Naive thymus-derived CD8-positive, alpha-beta T cell (primary cell): ENCODE results near the gene XRRA1. TPM values are rescaled to one million over a fixed set of nuclear protein-coding genes. Genes with fewer than 3 reads are reported as not detected.

Experiments used
- ATAC-seq, 2 donors: fragments of 150-1000 bp; cut with Tn5 transposase in 1 of 2; sonication (Bioruptor Pico), chemical (Tn5 transposase) in 1 of 2; 1 replicate in 1 of 2; 2 replicates in 1 of 2; pipeline ENCODE4 v1.10.0; 2021; ENCODE audit warnings: mild to moderate bottlenecking in 2 of 2, moderate library complexity in 2 of 2
- POLR2A ChIA-PET: fragments of 350-600 bp; sonication (Branson Sonifier 250); formaldehyde crosslinking; loops from one replicate; lab custom pipeline; 2021; ENCODE audit warnings: antibody characterized with exemption; lab: Charles Lee
- DNase-seq, 10 donors: peaks; one replicate each; pipeline versions ENCODE4 v3.0.0 to v3.0.0-alpha.2; 2020 to 2022
- H3K27ac Mint-ChIP-seq, 10 donors: one replicate each; pipeline ENCODE4 v1.8.0; 2020 to 2022; ENCODE audit warnings: mild to moderate bottlenecking in 10 of 10, mixed read lengths in 10 of 10, moderate library complexity in 4 of 10, inconsistent platforms in 1 of 10
- H3K27me3 Mint-ChIP-seq, 5 donors: one replicate each; pipeline ENCODE4 v1.8.0; 2021 to 2022; ENCODE audit warnings: mixed read lengths in 5 of 5
- H3K36me3 Mint-ChIP-seq, 3 donors: one replicate each; pipeline ENCODE4 v1.8.0; 2020 to 2022; ENCODE audit warnings: mixed read lengths in 3 of 3, mild to moderate bottlenecking in 2 of 3, inconsistent platforms in 1 of 3
- H3K4me1 Mint-ChIP-seq, 4 donors: one replicate each; pipeline ENCODE4 v1.8.0; 2021 to 2022; ENCODE audit warnings: mixed read lengths in 4 of 4
- H3K4me3 Mint-ChIP-seq, 10 donors: one replicate each; pipeline ENCODE4 v1.8.0; 2020 to 2022; ENCODE audit warnings: mild to moderate bottlenecking in 10 of 10, mixed read lengths in 10 of 10, moderate library complexity in 6 of 10, inconsistent platforms in 1 of 10
- H3K9me3 Mint-ChIP-seq, 9 donors: one replicate each; pipeline ENCODE4 v1.8.0; 2020 to 2022; ENCODE audit warnings: mixed read lengths in 9 of 9, mild to moderate bottlenecking in 3 of 9, inconsistent platforms in 1 of 9, moderate library complexity in 1 of 9
- polyA plus RNA-seq, 3 donors: library from polyadenylated mRNA; unstranded; fragments of 300-500 nt; fragmentation: Illumina TruSeq; gene quantifications; one replicate each; pipeline ENCODE4 v1.2.3, GENCODE V29; 2021
- total RNA-seq, 8 experiments: library from RNA in 2 of 8; stranded (reverse) in 2 of 8; gene quantifications; one replicate each; pipeline ENCODE4 v1.2.3 and lab custom pipeline; 2021 to 2026

XRRA1 gene
- total and polyA plus RNA-seq, 5 experiments from 2014 or later = 7.2 to 62.4 (median 14.2) TPM

DNA sequence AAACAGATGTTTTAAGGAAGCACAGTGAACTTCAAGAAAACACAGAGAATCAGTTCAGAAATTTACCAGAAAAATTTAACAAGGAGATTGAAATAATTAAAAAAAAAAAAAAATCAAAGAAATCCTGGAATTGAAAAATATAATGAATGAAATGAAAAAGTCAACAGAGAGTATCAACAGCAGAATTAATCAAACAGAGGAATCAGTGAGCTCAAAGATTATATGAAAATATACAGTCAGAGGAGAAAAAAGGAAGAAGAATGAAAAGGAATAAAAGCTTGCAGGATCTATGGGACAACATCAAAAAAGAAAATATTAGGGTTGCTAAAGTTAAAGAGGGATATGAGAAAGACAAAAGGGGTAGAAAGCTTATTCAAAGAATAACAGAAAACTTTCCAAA lies 82.3 kb downstream of the XRRA1 start:
- Mint-ChIP-seq H3K27me3 (no peaks in the 10 kb centered on the region), H3K9me3 (peaks cover 17 to 86% (median 66%) of the 10 kb centered on the region in 9 donors), H3K36me3 (peaks cover 83 to 100% (median 91%) of the 10 kb centered on the region in 3 donors), H3K27ac (no peak overlapping the region), H3K4me1 (no peaks in the 10 kb centered on the region), H3K4me3 (peak overlapping the region in 1 of 10 donors; percentile 33)
- DNase-seq = peak in 1 of 10 donors; percentile 7
- ATAC-seq = no peak
- POLR2A ChIA-PET = no interaction called here

DNA sequence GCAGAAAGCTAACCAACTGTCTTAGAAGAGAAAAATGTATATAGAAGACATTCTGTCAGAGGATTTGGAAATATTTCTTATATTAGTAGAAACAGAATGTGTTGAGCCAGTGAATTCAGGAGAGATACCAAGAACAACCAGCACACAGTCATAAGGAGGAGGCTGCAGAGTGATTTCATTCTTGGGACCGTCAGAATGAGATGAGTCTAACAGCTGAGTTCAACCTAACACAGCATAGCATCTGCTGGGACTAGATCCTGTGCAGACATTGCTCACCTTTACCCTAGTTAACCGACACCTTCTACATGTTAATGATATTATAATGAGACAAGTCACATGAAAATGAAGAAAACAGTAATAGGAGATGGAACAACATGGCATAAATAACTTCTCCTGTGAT lies 85.5 kb downstream of the XRRA1 start:
- no peak overlapping the region for H3K4me3 Mint-ChIP-seq
- POLR2A ChIA-PET = no interaction called here
- H3K36me3 Mint-ChIP-seq = peaks cover 67 to 99% (median 91%) of the 10 kb centered on the region in 3 donors
- no peaks in the 10 kb centered on the region for H3K27me3 Mint-ChIP-seq
- no peak overlapping the region for H3K27ac Mint-ChIP-seq
- no peak for DNase-seq
- no peak for ATAC-seq
- no peaks in the 10 kb centered on the region for H3K4me1 Mint-ChIP-seq
- H3K9me3 Mint-ChIP-seq = peaks cover 9 to 70% (median 45%) of the 10 kb centered on the region in 9 donors

DNA sequence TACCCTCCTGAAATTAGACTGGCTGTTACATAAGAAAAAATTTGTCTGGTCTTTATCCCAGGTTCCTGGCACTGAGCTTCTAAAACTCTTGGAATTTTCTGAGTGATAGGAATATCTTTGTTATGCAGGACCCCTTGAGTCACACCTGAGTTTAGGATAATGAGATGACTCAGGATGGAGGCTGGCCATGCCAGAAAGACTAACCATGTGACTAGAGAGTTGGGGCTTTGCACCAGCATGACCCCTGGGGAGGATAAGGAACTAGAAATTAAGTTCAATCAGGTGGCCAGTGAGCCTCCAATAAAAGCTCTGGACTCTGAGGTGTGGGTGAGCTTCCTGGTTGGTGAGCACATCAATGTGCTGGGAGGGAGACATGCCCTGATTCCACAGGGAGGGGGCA lies 88.1 kb downstream of the XRRA1 start:
- peaks cover 0 to 44% (median 27%) of the 10 kb centered on the region in 9 donors for H3K9me3 Mint-ChIP-seq
- H3K4me3 Mint-ChIP-seq = no peak overlapping the region
- no peaks in the 10 kb centered on the region for H3K4me1 Mint-ChIP-seq
- no peak overlapping the region for H3K27ac Mint-ChIP-seq
- POLR2A ChIA-PET = no interaction called here
- peaks cover 46 to 91% (median 83%) of the 10 kb centered on the region in 3 donors for H3K36me3 Mint-ChIP-seq
- H3K27me3 Mint-ChIP-seq = no peaks in the 10 kb centered on the region
- no peak for ATAC-seq
- DNase-seq = no peak

DNA sequence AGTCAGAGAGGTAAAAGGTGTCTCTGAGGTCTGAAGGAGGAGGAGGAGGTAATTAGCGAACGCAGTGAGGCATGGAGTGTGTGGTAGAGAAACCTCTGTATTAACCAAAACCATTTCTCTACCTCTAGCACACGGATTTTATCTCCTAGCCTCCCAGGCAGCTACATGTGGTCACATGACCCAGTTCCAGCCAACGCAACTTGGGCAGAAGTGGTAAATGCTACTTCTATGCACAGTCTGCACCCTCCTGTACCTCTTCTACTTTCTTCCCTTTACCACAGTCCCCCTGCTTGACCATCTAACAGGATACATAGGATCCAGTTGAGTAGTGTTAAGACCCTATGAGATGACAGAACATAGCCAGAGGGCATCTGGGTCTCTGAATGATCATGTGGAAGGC lies 95.7 kb downstream of the XRRA1 start:
- no peak for ATAC-seq

DNA sequence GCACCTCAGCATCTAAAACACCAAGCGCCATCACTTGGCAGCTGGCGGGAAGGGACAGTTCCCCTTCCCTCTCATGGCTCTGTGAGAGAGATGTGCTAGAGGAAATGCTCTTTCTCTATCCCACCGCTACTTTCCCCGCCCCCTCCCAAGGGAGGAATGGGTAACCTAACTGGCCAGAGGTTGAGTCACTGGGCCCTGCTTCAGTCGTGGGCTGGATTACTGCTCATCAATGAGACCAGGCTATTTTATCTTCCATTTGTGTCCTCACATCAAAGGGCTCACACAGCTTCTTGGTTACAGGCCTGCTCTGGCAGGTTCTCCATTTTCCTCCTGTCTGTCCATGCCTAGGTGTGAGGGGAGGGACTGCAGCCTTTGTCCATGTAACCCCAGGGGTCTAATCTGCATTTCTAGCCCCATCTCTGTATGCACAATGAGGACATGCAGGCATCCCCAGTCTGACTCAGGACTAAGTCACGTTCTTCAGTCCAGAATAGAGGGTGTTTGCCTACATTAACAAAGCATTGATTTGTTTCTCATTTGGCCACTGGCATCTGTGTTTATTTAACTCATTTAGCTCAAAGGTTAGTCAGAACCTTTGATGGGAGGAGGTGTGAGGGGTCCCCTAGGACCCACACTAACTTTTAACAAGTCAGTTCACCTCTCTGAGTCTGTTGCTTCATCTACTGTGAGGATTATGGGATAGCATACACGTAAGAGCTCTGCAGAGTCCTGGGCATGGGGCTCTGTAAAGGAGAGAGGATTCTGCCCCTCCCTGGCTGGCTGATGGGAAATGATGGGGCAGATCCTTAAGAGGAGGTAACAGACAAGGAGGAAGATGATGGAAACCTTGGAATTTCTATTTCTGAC lies 99.1 kb downstream of the XRRA1 start:
- Mint-ChIP-seq H3K36me3 (peaks cover 5 to 78% (median 30%) of the 10 kb centered on the region in 3 donors), H3K27me3 (no peaks in the 10 kb centered on the region), H3K27ac (peak overlapping the region in 3 of 10 donors; percentile 37 to 74 (median 37)), H3K9me3 (no peaks in the 10 kb centered on the region), H3K4me1 (peaks cover 13 to 20% (median 15%) of the 10 kb centered on the region in 4 donors), H3K4me3 (no peak overlapping the region)
- POLR2A ChIA-PET = no interaction called here
- ATAC-seq = no peak
- DNase-seq = no peak

More for the DNA sequence above, 95.7 kb downstream of the XRRA1 start:
- Mint-ChIP-seq H3K9me3 (no peaks in the 10 kb centered on the region), H3K36me3 (peaks cover 0 to 79% (median 33%) of the 10 kb centered on the region in 3 donors), H3K4me1 (peaks cover 0 to 5% (median 2%) of the 10 kb centered on the region in 4 donors), H3K27me3 (no peaks in the 10 kb centered on the region), H3K4me3 (no peak overlapping the region), H3K27ac (peak overlapping the region in 1 of 10 donors; percentile 69)
- POLR2A ChIA-PET = no interaction called here
- no peak for DNase-seq

DNA sequence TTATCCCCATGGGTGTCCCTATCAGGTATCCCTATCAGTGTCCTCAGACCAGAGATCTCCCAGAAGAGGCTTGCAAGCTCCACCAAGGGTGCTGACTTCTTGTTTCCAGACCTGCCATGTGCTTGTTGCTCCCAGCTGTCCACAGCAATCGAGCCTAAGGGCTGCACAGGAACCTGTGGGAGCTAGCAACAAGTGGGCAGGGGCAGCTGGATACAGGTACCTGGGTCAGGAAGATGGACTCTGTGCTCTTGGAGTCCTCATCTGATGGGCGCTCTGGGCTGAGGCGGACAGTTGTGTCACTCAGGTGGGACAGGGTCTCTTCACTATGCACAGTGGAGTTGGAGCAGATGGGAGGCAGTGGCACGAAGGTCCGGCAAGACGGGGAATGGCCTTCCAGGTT lies 101.0 kb downstream of the XRRA1 start:
- H3K36me3 Mint-ChIP-seq = peaks cover 5 to 84% (median 40%) of the 10 kb centered on the region in 3 donors

DNA sequence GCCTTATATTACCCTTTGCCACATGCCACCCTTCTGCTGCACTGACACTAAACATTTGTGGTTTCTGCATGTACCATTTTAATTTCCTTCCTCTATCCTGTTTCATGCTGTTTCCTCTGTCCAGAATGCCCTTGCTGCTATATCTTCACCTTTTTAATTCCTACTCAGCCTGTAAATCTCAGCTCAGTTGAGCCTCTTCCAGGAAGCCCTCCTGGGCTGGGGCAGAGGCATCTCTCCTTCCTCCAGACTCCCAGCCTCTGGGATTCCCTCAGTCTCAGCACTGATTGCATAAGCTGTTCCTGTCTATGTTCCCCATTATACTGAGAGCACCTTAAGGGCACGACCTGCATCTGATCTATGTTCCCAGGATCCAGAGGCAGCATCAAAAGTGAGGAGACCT lies 101.5 kb downstream of the XRRA1 start:
- peak overlapping the region in 4 of 10 donors; percentile 22 to 60 (median 36) for H3K4me3 Mint-ChIP-seq
- peak overlapping the region in 5 of 10 donors; percentile 7 to 70 (median 35) for H3K27ac Mint-ChIP-seq
- ATAC-seq (no peak), DNase-seq (no peak)
- H3K36me3 Mint-ChIP-seq = peaks cover 5 to 85% (median 40%) of the 10 kb centered on the region in 3 donors
- H3K9me3 Mint-ChIP-seq = no peaks in the 10 kb centered on the region
- peaks cover 13 to 18% (median 15%) of the 10 kb centered on the region in 4 donors for H3K4me1 Mint-ChIP-seq
- no peaks in the 10 kb centered on the region for H3K27me3 Mint-ChIP-seq
- POLR2A ChIA-PET = interaction anchor here (0.6 kb wide), 1 partner anchor 24 kb away, joined by 3 read pairs; no protein-coding TSS in a partner anchor

More for the DNA sequence above, 101.0 kb downstream of the XRRA1 start:
- ATAC-seq (no peak), DNase-seq (no peak)
- no peak overlapping the region for H3K4me3 Mint-ChIP-seq
- H3K27me3 Mint-ChIP-seq = no peaks in the 10 kb centered on the region
- H3K27ac Mint-ChIP-seq = peak overlapping the region in 3 of 10 donors; percentile 7 to 70 (median 45)
- no peaks in the 10 kb centered on the region for H3K9me3 Mint-ChIP-seq
- POLR2A ChIA-PET = interaction anchor here (0.6 kb wide), 1 partner anchor 24 kb away, joined by 3 read pairs; no protein-coding TSS in a partner anchor
- H3K4me1 Mint-ChIP-seq = peaks cover 13 to 18% (median 15%) of the 10 kb centered on the region in 4 donors

DNA sequence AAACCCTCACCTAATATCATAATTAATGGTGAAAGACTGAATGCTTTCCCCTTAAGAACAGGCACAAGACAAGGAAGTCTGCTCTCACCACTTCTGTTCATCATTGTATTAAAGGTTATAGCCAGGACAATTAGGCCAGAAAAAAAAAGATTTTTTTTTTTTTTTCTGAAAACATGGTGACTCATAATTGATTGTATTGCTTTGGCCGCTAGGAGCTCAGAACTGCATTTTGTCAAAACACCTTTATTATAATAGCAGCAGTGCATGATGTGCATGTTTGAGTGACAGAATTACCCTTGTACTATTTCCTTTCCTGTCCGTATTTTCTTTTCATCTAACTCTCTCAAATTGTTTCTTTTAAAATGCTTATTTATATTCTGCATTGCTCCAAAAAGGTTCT lies 102.1 kb downstream of the XRRA1 start:
- Mint-ChIP-seq H3K27ac (peak overlapping the region in 5 of 10 donors; percentile 24 to 75 (median 45)), H3K4me1 (peaks cover 11 to 18% (median 15%) of the 10 kb centered on the region in 4 donors), H3K36me3 (peaks cover 5 to 86% (median 38%) of the 10 kb centered on the region in 3 donors), H3K4me3 (no peak overlapping the region), H3K27me3 (no peaks in the 10 kb centered on the region), H3K9me3 (no peaks in the 10 kb centered on the region)
- DNase-seq = no peak
- no peak for ATAC-seq
- POLR2A ChIA-PET = no interaction called here

DNA sequence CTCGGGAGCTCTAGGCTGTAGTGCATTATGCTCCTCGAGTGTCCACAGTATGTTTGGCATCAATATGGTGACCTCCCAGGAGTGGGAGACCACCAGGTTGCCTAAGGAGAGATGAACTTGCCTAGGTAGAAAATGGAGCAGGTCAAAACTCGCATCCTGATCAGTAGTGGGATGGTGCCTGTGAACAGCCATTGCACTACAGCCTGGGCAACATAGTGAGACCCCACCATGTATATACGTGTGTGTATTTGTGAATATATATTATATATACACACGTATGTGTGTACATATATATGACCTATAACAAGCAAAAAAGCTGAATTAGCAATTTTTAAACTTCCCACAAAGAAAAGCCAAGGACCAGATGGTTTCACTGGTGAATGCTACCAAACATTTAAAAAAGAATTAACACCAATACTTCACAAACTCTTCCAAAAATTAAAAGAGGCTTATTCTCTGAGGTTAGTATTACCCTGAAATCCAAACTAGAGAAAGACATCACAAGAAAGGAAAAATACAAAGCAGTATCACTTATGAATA lies 102.8 kb downstream of the XRRA1 start:
- ATAC-seq (no peak), DNase-seq (no peak)
- H3K9me3 Mint-ChIP-seq = no peaks in the 10 kb centered on the region
- no peak overlapping the region for H3K4me3 Mint-ChIP-seq
- H3K27ac Mint-ChIP-seq = peak overlapping the region in 1 of 10 donors; percentile 16
- H3K27me3 Mint-ChIP-seq = no peaks in the 10 kb centered on the region
- peaks cover 11 to 18% (median 15%) of the 10 kb centered on the region in 4 donors for H3K4me1 Mint-ChIP-seq
- POLR2A ChIA-PET = no interaction called here
- H3K36me3 Mint-ChIP-seq = peaks cover 5 to 86% (median 31%) of the 10 kb centered on the region in 3 donors

DNA sequence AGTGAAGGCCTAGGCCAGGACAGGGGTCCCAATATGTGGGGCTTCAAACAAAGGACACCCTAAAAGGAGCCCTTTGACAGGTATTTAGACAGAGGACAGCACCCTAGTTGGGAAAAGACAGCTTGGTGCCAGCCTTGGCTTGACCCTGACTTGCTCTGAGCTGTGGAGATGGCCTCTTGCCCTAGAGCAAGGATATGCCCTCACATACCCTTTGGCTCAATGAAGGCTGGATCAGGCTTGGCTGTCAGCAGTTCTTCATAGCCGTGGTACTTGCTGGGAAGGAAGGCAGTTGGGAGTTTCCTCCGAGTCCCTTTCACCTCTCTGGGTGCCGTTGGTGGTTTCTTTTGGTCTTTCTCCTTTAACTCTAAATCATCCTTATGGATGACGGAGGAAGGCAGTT lies 104.0 kb downstream of the XRRA1 start:
- peaks cover 13 to 18% (median 15%) of the 10 kb centered on the region in 4 donors for H3K4me1 Mint-ChIP-seq
- no peak for ATAC-seq
- peaks cover 5 to 86% (median 25%) of the 10 kb centered on the region in 3 donors for H3K36me3 Mint-ChIP-seq
- DNase-seq = no peak
- no peaks in the 10 kb centered on the region for H3K27me3 Mint-ChIP-seq
- no peak overlapping the region for H3K27ac Mint-ChIP-seq
- no peaks in the 10 kb centered on the region for H3K9me3 Mint-ChIP-seq
- POLR2A ChIA-PET = no interaction called here
- no peak overlapping the region for H3K4me3 Mint-ChIP-seq

DNA sequence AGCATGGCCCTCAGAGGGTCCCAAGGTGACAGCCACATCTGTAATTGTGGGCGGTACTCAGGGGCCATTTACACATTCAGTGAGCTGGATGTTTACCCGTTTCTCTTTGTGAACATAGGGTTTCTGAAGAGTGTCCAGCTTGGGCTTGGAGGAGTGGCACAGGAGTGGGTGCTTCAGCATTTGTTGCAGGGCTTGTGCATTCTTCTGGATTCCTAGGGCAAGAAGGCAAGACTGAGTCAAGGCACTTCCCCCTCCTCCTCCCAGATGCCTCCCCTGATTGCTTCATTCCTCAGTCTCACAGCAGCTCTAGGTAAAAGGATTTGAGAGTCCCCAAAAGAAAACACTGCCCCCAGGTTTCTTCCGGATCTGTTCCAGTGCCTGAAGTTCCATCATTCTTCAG lies 104.8 kb downstream of the XRRA1 start:
- ATAC-seq = no peak

DNA sequence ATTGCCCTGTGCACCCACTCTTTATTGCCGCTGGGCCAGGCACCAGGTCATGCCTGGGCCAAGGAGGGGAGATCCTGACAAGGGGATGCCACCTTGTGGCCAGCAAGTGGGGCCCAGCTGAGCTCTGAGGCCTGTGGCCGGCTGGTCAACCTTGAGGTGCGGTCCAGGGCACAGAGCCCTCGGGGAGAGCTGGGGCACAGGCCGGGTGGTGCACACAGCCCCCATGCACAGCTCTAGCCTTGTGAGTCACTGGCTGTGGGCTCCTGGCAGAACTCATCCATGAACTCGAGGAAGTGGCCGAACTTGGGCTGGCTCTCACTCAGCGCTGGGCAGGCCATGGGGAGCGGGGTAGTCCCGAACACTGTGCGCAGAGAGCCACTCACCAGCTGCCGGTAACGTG lies 105.9 kb downstream of the XRRA1 start:
- Mint-ChIP-seq H3K36me3 (peaks cover 5 to 85% (median 23%) of the 10 kb centered on the region in 3 donors), H3K4me3 (no peak overlapping the region), H3K27me3 (no peaks in the 10 kb centered on the region), H3K4me1 (peaks cover 12 to 16% (median 14%) of the 10 kb centered on the region in 4 donors), H3K9me3 (no peaks in the 10 kb centered on the region), H3K27ac (no peak overlapping the region)
- POLR2A ChIA-PET = no interaction called here
- no peak for DNase-seq
- ATAC-seq = no peak

More for the DNA sequence above, 104.8 kb downstream of the XRRA1 start:
- Mint-ChIP-seq H3K4me1 (peaks cover 13 to 18% (median 15%) of the 10 kb centered on the region in 4 donors), H3K4me3 (no peak overlapping the region), H3K9me3 (no peaks in the 10 kb centered on the region), H3K36me3 (peaks cover 5 to 88% (median 25%) of the 10 kb centered on the region in 3 donors), H3K27me3 (no peaks in the 10 kb centered on the region), H3K27ac (peak overlapping the region in 2 of 10 donors; percentile 43 to 46)
- no peak for DNase-seq
- POLR2A ChIA-PET = no interaction called here

DNA sequence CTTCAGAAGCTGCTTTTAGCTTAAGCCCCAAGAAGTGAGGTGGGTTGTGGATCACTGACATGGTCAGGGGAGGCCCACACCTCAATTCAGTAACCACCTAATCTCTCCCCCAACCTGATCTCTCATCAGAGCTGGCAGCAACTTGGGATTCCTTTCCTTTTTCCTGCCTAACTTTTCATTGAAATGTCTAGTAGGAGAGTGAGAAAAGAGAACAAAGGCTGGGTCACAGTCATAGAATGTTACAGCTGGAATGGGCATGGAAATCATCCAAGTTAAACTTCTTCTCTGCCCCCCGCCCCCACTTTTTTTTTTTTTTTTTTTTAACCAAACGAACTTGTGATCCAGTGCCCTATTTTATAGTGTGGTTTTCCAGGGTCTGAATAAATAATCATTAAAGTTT lies 108.4 kb downstream of the XRRA1 start:
- DNase-seq (no peak), ATAC-seq (no peak)
- H3K27me3 Mint-ChIP-seq = no peaks in the 10 kb centered on the region
- H3K4me3 Mint-ChIP-seq = no peak overlapping the region
- H3K4me1 Mint-ChIP-seq = peaks cover 0 to 8% (median 0%) of the 10 kb centered on the region in 4 donors
- peaks cover 14 to 86% (median 30%) of the 10 kb centered on the region in 3 donors for H3K36me3 Mint-ChIP-seq
- POLR2A ChIA-PET = no interaction called here
- peak overlapping the region in 5 of 10 donors; percentile 14 to 69 (median 54) for H3K27ac Mint-ChIP-seq
- H3K9me3 Mint-ChIP-seq = no peaks in the 10 kb centered on the region
